Measurements from ENCODE around the gene S100A6. TPM values are rescaled to one million over a fixed set of nuclear protein-coding genes. Genes with fewer than 3 reads are reported as not detected.

S100A6 gene
- total and polyA plus RNA-seq, 2 donors (not counting 3 experiments of a cell fraction or from before 2014, with no cell fraction given) = 552 to 908 TPM

GRCh38 chr1:153506831-153507413, 28.9 kb downstream of the S100A6 start:
- no peaks in the 10 kb centered on the region for H3K9me1 ChIP-seq (replicated peaks; ENCODE audit: control insufficient read depth, extremely low read depth, insufficient read depth, low read length)
- no peak for FAIRE-seq
- H3K9me3 ChIP-seq (replicated peaks; ENCODE audit: control insufficient read depth, insufficient read depth, low read length) = no peaks in the 10 kb centered on the region
- no TSS peak for BruUV-seq (replicated peaks)
- TF ChIP-seq FOS (IDR thresholded peaks at IDR 0.05; ENCODE audit: borderline replicate concordance, insufficient read depth, low read length) (no peak), CTCF (IDR thresholded peaks at IDR 0.05; ENCODE audit: extremely low read depth in 1 of 2, insufficient read depth in 1 of 2, low read depth in 1 of 2, low read length in 2 of 2) (no peak), GATA2 (IDR thresholded peaks at IDR 0.05; ENCODE audit: insufficient read depth, insufficient read length, low read depth, low read length) (no peak), MAX (IDR thresholded peaks at IDR 0.05; ENCODE audit: insufficient read depth, insufficient read length) (no peak), MYC (IDR thresholded peaks at IDR 0.05; ENCODE audit: low read depth, low read length) (no peak), POLR2A (IDR thresholded peaks at IDR 0.05; ENCODE audit: low read depth, low read length) (no peak), JUN (IDR thresholded peaks at IDR 0.05; ENCODE audit: borderline replicate concordance, insufficient read depth, insufficient read length, low read depth) (no peak), POLR2AphosphoS5 (IDR thresholded peaks at IDR 0.05; ENCODE audit: insufficient read depth, low read depth, low read length) (no peak)
- no peak overlapping the region for H3K27ac ChIP-seq (ENCODE audit: insufficient read depth, low read depth, low read length)
- no peaks in the 10 kb centered on the region for H3K36me3 ChIP-seq (ENCODE audit: control insufficient read depth in 2 of 2, extremely low read depth in 1 of 2, insufficient read depth in 2 of 2, low read length in 2 of 2)
- H3K27me3 ChIP-seq (ENCODE audit: control insufficient read depth in 2 of 2, insufficient read depth in 2 of 2, low read length in 2 of 2) = no peaks in the 10 kb centered on the region
- intact Hi-C loops (cut with micrococcal nuclease) = no loop called here
- no peaks in the 10 kb centered on the region for H3K79me2 ChIP-seq (ENCODE audit: control insufficient read depth, insufficient read depth, low read length)
- no peaks in the 10 kb centered on the region for H4K20me1 ChIP-seq (replicated peaks; ENCODE audit: control insufficient read depth, extremely low read depth, insufficient read depth, low read length)
- DNase-seq (ENCODE audit: low read depth, low spot score) = no peak
- H3K4me1 ChIP-seq (ENCODE audit: control insufficient read depth, extremely low read depth, insufficient read depth, low read length) = no peaks in the 10 kb centered on the region
- H3K9ac ChIP-seq (replicated peaks; ENCODE audit: extremely low read depth, insufficient read depth, low read length) = no peak overlapping the region
- CTCF ChIA-PET = interaction anchor here (0.7 to 6.1 kb wide), 2 partner anchors 9 to 63 kb away, joined by 3 to 167 read pairs; no protein-coding TSS in a partner anchor
- POLR2A ChIA-PET = no interaction called here
- H2AFZ ChIP-seq (ENCODE audit: low read depth, low read length) = no peak overlapping the region
- dilution Hi-C loops (cut with MboI; ENCODE audit: extremely low pct_ligation_motif_present, low sequenced_read_pairs) = no loop called here
- no peak overlapping the region for H3K4me3 ChIP-seq (replicated peaks in 1 of 3; ENCODE audit: insufficient read depth in 1 of 3, low read depth in 1 of 3, low read length in 3 of 3)
- H3K4me2 ChIP-seq (ENCODE audit: insufficient read depth, low read length) = no peak overlapping the region
